ENCODE results near the gene ZNF436.
"Not testable (repeated sequence)": the region's sequence is repeated elsewhere in the genome, so short reads cannot be mapped to it uniquely, and the experiment has no call there.

The ZNF436 gene

DNA sequence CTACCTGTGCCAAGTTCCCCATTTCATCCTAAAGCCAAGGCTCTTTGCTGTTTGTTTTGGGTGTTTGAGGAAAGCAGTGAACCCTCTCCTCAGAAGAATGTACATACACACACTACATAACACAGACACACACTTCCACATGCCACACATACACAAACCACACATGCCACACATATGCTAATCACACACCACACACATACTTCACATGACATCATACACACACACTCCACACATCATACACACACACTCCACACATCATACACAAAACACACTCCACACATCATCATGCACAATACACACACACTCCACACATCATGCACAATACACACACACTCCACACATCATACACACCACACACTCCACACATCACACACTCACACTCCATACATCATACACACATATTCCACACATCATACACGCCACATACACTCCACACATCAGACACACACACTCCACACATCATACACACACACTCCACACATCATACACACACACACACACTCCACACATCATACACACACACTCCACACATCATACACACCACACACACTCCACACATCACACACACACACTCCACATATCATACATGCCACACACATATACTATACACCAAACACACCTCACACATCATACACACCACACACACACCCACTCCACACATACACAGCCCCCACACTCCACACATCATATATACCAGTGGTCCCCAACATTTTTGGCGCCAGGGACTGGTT lies 22.7 kb upstream of the ZNF436 start:
- no peak for DNase-seq

DNA sequence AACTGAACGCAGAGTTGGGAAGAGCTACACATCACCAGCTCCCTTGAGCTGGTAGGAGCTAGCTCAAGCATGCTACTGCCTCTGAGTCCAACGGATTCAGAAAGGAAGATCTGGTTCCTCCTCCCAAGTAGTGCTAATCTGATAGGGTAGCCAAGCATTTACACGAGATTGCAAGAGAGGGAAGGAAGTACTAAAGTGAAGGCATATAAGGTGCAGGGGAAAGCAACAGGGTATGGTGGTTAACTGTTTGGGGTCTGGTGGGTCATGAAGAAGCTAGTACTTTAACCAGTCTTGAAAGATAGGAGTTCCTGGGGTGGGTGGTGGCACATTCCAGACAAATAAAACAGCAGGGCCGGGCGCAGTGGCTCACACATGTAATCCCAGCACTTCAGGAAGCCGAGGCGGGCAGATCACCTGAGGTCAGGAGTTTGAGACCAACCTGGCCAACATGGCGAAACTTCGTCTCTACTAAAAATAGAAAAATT lies 20.2 kb upstream of the ZNF436 start:
- DNase-seq = peak in 1 of 4 experiments; percentile 31

DNA sequence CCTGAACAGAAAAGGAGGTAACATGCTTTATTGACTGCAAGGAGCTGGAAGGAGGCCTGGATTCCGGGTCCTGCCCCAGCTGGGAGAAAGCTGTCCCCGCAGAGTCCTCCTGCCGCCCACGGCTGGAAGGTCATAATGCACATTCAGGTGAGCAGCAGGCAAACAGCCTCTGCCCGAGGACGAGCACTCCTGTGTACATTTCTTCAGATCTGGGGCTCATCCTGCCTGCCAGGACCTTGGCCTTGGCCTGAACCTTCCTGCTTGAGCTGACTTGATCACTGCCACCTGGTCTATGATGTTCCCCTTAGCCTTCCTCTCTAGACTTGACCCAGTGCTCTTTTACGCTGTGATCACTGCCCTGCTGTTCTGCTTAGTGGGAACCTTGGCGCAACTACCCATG lies 17.9 kb upstream of the ZNF436 start:
- no peak for DNase-seq

DNA sequence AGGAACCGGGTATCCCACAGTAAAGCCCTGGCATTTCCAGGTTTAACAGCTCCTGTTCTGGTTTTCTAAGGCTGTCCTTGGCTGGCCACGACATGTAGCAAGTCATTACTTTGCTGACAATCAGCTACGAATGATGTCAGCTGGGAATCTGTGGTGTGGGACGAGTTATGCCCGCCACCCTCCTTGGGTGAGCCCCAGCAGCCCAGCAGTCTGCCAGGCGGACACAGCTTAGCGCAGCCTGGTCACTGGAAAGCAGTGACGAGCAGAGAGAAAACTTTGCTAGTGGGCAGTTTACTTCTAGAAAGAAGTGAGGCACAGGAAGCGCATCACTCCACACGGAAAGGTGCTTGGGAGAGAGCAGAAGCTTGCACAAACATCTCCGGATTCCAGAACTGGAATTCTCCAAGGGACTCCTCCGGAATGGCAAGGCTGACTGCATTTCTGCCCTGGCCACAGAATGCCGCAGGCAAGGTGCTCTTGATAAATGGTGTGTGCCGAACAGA lies 15.5 kb upstream of the ZNF436 start:
- no peak for DNase-seq

DNA sequence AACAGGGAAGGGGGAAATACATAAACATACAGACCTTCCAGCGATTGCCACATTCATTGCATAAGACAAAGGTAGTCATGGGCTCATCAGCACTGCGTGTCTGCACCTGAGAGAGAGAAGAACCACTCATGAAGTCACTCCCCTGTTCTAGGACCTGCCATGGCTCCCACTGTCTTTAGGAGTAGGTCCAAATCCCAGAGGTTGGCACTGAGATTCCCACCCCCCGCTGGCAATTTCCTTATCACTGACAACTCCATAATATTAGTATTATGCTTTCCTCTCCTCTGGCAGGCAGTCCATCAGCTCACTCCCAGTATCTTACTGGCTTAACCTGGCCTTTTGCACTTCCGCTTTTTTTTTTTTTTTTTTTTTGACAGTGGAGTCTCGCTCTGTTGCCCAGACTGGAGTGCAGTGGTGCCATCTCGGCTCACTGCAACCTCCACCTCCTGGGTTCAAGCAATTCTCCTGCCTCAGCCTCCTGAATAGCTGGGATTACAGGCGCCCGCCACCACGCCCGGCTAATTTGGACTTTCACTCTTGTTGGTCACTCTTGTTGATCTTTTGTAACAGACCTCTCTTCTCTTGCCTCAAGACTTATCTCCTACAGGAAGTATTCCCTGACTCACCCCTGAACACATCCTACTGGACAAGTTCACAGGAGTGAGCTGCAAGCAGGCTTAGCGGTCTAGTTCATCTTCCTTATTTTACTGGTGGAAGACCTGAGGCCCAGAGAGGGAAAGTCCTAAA lies 14.8 kb upstream of the ZNF436 start:
- DNase-seq = peak in 3 of 4 experiments; percentile 27 to 59 (median 33)

DNA sequence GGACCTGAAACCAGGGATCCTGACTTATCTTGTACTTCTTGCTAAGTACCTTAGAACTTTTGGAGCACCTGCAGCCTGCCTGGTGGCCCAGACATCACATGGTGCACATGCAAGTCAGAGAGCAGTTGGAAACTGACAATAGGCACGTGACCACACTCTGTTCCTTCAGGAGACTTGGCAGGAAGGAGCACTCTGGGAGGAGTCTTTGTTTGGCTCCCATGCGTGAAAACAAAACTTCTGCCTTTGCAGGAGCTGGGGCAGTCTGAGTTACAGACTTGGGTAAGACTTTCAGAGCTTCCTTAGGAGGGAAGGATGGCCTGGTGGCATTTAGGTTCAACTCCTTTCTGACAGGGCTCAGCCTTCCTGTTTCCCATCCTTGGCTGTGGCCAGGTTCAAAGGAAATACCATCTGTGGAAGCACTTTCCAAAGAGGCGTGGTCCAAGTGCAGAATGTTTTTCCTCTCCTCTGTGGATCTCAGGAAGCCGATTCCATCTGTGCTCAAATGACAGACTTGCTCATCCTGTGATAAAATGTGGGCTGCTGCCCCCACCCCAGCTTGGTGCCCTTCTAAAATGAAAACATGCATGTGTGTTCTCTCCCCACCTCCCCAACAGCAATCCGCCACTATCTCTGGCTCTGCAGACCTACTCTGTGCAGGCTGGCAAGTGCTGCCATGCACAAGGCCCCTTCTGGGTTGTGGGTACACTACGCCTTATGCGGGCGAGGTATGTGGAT lies 14.1 kb upstream of the ZNF436 start:
- no peak for DNase-seq

DNA sequence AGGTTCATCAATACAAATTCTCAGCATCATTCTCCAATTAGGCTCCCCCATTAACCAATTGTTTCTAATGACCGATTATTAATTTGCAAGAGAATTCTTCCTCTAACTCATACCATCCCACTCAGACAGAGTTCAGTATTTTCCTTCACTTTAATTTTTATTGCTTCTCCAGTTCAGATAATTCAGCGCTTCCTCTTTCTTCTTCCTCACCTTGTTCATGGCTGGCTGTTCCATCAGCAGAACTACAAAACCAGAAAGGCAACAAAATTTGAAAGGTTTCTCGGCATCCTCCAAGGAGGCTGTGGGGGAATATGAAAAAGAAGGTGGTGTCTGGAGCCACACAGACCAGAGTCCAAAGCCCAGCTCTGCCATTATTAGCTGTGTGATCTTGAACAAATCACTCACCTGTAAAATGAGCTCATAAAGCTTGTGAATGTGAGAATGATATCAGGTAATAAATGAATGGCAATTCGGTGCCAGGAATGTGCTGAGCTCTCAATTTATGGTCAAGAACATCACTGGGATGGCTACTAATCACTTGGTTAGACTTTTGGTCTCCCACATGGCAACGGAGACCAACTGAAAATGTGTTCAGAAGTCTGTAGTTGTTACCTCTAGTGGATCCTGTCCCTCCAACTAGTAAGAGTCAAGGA lies 11.7 kb upstream of the ZNF436 start:
- DNase-seq = no peak

DNA sequence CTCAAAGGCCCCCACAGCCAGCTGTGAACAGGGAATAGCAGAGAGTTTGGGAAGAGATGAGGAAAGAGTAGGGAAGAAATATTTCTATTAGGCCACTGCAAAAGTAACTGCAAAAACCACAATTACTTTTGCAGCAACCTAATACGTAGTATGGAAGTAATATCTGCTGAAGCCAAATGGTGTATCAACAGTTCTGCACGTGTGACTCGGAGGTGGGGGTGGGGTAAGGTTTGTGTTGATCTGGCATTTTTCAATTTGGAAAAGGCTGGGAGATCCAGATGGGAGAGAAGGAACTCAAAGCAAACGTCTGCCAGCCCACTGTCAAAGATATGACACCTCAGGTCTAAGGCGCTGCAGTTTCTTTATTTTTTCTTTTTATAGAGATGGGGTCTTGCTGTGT lies 11.1 kb upstream of the ZNF436 start:
- DNase-seq = no peak

DNA sequence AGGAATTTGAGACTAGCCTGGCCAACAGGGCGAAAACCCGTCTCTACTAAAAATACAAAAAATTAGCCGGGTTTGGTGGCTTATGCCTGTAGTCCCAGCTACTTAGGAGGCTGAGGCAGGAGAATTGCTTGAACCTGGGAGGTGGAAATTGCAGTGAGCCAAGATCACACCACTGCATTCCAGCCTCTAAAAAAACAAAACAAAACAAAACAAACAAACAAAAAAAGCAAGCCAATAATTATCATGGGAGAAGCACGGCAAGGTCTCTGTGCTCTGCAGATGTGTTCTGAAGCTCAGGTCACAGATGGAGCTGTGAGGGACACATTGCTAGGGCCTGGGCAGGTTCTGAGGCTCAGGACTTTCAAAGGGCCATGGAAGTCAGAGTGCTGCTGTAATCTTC lies 10.6 kb upstream of the ZNF436 start:
- not testable (repeated sequence) for DNase-seq

DNA sequence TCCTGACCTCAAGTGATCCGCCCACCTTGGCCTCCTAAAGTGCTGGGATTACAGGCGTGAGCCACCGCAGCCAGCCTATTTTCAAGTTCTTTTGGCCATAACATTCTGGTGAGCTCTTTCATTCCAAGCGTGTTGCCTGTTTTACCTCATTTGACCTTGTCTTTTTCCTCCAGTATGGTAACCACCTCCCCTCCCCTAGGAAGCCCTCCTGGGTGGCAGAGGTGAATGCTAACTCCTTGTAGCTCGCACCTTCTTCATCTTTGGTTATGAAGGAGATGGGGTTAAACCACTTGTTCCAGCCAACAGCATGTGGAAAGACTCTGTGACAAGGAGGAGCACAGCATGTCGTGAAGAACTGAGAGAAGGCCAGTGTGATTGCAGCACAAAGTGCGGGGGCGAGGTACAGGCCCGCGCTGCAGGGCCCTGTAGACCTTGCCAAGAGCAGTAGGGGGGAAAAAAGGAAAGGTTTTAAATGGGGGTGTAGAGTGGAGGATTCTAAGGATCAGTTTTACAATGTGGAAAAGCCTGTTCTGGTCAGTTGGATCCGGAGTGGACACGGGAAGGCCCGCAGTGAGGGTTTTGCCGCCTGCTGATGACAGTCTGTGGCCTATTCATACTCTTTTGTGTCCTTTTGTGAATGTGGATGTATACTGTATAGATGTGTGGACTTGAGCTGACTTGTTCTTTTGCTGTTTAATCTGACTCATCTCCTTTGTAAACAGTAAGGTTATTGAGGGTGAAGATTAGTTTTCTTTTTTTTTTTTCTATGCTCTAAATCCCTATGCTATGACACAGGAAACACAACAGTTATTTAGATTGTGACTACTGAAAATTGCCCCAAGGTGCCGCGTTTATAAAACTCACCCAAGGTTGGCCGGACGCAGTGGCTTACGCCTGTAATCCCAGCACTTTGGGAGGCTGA lies 7.5 kb upstream of the ZNF436 start:
- DNase-seq = peak in 1 of 4 experiments; percentile 17

DNA sequence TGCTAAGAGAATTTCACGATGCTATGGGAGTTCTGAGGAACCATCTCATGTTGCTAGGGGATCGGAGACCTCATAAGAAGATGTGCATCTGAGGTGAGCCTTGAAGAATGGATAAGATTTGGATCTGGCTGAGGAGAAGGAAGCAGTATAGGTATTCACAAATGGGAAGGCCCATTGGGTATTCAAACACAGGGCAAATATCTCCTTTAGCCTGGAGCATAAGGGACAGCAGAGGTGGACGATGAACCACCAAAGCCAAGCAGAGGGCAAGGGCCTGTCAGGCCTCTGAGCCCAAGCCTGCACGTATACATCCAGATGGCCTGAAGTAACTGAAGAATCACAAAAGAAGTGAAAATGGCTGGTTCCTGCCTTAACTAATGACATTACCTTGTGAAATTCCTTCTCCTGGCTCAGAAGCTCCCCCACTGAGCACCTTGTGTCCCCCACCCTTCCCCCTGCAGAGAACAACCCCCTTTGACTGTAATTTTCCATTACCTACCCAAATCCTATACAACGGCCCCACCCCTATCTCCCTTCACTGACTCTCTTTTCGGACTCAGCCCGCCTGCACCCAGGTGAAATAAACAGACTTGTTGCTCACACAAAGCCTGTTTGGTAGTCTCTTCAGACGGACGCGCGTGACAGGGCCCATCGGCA lies 4.6 kb upstream of the ZNF436 start:
- not testable (repeated sequence) for DNase-seq

DNA sequence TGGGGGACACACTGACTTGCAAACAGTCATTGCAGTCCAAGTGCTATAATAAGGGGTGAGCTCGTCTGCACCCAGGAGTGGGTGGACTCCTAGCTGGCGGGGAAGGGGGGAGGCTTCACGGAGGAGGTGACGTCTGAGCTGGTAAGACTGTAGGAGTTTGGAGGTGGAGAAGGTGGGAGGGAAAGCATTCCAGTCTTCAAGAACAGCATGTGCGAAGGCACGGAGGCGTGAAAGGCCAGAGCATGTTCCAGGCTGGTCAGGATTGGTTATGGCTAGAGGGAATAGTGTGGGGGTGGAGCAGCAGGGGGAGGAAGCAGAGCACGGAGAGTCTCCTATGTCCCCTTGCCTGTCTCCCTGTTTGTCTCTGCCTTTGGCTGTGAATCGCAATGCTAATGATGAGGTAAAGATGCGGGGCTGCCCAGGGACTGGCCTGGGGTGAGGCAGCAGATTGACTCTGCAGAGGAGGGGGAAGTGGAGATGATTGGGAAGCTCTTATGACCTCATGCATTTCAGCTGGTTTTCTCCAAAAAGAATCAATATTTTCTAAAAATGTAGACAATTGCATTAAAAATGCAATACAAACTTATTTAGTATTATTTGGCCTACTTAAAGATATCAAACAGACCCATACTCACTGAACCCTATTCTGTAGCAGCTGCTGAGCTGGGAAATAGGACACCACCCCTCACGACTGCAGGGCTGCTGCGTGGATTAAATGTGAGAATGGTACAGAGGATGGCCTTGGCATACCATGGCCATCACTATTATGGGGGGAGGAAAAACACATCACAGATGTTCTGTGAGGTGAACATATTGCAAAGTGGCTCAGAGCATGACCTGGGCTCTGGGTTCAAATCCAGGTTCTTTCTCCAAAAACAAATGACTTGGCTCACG lies 2.6 kb upstream of the ZNF436 start:
- peak in 2 of 4 experiments; percentile 19 to 20 for DNase-seq

DNA sequence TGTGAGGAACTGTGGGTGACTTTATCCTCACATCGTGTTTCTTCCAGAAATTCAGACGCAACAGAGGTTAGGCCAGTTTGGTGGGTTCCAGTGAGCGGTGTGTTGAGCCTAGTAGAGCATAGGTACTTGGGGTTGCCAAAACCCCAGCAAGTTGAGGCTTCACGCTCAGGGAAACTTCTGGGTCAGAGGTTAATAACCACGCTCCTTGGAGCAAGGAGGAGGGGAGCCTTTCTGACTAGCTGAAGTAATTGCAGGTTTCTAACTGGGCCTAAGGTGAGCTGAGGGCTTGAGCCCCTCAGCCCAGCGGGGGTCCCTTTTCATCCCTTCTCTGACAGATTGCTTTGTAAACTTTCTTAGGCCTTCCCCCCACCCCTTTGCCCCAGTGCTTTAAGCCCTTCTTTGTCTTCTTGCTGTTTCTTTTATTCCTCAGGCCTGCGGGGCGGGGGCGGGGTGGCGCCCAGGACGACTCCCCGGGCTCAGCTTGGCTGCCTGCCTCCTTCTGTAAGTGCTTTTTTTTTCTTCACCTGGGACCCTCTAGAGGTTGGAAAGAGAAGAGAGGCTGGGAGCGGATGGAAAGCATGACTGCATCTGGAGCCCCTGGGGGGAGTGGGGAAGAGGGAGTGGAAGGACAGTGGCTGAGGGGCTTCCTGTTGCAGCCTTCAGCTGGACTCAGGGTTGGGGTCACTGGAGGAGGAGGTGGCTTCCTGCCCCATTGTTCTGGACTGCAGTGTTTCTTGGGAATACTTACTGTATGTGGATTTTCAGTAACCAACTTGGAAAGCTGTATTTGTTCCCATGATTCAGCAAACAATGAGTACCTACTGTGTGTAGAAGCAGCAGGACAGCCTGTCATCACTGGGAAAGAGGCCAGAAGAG lies 1.3 kb upstream of the ZNF436 start:
- no peak for DNase-seq

DNA sequence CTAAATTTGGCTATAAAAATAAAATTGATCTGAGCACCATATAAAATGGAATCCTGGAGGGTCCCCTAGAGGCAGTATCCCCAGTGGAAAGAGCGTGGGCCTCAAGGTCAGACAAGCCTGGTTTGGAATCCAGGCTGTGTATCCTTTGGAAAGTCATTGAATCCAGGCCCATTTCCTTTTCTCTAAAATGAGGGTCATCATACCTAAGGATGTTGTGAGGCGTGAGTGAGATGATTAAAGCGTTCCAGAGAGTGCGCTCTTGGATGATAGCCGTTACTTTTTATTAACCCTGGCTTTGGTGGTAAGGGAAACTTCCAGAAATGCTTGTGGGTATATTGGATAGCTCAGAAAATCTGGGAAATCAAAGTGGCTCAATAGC lies 683 bp upstream of the ZNF436 start:
- DNase-seq = no peak

DNA sequence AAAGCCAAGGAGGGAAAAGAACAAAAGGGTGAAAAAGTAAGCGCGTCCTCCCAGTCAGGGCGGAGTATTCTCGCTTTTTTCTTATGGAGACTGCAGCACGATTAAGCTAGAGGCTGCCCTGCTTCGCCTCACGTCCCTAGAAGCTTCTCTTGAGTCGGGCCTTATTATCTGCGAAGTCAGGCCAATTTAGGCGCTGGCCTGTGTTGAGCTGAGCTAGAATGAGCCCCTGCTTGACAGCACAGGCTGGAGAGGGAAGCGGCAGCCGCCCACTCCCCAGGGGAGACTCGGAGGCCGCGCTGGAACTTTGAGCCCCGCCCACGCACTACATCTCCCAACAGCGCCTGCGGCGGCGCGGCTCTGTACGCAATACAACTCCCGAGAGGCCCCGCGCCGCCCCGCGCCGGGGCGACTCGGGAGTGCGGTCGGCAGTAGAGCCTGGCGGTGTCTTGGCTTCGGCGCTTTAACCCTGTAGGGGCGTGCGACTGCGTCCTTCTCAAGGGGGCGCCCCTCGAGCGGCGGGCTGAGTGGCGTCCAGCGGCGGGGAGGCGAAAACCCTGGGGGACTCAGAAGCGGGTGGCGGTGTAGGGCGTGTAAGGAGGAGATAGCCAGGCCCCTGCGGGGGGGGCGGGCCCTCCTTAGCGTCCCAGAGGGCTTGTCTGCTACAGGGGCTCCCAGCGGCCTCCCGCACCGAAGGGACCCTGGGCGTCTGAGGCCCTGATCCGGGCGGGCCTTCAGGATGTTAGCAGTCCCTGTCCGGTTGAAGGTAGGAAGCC lies 888 bp downstream of the ZNF436 start:
- peak; percentile 95 to 99 (median 98) for DNase-seq

DNA sequence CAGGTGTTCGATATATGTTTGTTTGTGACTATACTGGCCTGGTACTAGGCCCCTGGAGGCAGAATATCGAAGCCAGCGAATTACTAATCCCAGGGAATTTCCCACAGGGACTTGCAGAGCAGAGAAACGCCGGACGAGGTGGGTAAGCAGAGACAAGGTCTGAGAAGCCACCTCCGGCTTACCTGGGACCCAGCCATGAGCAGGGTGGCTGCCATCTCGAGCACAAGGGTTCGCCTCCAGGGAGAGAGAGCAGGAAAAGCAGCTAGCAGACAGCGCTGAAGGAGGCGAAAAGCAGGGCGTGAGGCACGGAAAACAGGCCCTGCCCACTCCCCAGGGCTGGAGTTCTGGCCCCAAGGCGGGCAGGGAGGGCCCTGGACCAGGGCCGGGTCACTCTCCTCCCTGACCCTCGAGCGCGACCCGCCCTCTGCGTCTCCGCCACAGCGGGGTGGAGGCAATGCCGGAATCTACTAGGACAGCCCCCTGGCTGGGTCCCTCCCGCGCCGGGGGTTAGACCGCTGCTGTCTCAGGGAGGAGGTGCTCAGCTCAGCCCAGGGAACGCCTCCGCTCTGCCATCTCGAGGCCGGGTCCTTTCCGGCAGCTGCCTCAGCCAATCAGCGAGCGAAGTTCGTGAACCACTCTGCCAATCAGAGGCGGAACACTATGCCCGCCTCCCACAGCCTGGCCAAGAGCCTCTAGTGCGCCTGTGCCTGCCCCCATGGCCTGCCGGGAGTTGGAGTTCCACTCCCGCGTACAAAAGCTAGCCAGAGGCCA lies 1.7 kb downstream of the ZNF436 start:
- peak; percentile 98 to 99 (median 99) for DNase-seq

DNA sequence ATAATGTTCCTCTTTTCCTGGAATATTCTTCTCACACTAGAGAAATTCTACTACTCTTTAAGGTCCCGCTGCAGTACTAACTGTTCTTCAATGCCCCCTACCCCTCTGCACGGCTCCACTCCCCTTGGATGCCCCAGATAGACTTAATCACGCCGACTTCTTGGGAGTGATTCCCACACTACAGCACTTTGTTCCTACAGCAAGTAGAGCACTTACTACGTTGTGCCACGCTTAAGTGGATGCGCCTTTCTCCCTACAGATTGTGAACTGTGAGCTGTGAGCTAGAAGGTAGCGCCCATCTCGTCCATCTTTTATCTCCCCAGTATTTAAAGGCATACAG lies 2.2 kb downstream of the ZNF436 start:
- DNase-seq = no peak
